NCI-H2107 treated with DMSO at 0.1 percent for 48 hours (cell line): ENCODE results near the gene FAM13A.

Experiments used
- DNase-seq: peaks from one replicate; lab custom pipeline; 2025; ENCODE audit not compliant: unreplicated experiment; lab: John Stamatoyannopoulos, UW

FAM13A gene

GRCh38 chr4:88754796-88755195 lies 302.2 kb downstream of the FAM13A start:
- DNase-seq: no peak

DNA sequence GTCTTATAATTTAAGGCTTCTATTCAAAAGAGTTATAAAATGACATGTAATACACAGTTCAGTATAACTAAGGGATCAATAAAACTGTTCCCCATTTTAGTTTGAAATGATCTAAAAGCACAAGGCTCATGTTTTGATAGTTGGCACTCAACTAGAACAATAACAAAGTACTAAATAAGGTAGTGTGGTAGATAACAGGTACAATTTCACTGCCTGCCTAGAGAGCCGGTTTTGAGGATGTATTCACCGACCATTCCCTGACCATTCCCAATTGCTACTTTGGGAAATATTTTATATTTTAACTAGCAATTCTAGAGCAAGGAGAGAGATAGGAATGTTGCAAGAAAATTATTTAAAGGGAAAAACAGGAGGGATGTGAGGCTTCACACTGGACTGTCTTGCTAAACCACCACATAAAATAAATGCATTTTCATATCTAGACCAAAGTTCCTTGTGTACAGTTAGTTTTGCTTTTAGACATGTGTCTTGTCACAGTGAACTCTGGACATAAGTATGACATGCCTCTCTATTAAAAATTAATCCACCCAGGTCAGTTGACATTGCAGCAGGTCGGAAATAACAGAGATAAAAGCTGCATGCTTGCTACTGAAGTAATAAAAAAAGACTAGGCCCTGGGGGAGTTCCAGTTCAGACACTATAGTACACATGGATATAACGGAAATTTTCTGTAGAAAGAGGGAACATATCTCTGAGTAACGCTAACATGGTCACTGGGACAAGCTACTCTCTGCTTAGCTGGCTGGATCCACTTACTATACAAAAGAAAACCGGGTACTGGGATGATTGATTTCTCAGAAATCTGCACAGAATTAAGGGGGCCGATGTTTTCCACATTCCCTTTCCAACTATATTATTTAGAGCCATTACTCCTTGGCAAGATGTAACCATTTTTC lies 303.1 kb downstream of the FAM13A start:
- DNase-seq: no peak

DNA sequence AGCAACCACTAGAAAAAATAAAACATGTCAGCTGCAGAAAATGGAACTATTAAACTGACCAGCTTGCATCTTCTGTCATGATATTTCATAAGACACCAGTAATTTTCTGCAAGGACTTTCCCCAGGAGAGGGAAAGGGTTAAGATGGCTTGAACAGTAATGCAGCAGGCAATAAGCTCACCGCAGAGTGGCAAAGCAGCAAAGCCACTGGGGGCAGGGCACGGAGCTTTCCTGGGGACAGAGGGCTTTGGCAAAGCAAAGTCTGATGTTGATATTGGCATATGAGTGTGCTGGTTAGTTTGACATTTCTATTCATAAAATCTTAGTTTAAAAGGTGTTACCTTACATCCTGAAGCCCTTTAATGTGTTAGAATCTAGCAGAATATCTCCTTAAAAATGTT lies 304.2 kb downstream of the FAM13A start:
- peak; percentile 47 for DNase-seq

- no peak for DNase-seq
Measured at GRCh38 chr4:88752076-88752463, 304.9 kb downstream of the FAM13A start.

DNA sequence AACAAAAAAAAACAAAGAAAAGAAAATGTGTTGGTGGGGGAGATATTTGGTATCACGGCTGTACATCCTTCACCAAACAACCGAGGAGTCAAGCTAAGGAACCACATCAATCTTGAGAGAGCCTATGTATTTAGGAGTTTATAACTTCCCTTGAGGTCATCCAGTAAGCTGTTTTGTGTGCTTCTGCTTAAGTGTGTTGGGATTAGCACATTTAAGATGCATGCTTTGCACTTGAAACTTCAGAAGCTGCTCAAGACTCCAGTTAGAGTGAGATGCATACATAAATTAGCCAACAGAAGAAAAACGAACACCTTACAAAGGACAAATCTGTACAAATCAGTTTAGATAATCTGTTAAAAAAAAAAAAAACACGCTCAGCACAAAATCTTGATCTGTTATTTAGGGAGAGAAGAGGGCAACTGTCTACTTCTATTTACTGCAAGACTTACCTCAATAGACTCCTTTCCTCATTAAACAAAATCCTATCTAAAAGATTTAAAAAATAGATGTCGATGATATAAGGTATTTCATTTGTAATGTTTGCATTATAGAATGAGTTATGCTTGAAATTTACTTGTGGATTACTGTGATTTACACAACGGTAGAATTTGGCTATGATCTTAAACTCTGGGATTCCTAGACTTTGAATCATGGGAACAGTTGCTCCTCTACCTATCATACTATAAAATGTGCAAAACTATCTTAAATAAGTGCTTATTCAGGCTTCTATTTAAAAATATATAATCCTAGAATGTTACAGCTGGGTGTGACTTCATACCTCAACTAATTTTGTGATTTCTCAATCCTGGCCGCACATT lies 305.5 kb downstream of the FAM13A start:
- no peak for DNase-seq

DNA sequence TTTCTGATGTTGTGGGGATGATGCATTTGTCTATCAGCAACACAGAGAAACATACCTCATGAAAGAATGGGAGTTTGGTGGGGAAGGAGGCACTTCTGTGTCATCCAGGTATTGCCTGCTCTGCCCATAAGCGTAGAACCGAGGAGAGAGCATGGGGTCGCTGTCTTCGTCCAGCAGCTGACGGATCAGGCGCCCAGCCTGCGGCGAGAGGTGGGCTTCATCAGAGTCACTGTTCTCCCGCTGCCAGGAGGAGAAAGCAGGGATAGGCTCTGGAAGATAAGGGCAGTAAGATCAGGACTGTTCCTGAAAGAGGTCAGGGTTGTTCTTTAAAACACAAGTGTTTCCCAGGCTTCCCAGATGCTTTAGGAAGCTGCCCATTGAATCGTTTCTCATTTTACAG lies 306.6 kb downstream of the FAM13A start:
- DNase-seq: no peak

- peak; percentile 39 for DNase-seq
Measured at GRCh38 chr4:88747351-88747750, 309.6 kb downstream of the FAM13A start.

DNA sequence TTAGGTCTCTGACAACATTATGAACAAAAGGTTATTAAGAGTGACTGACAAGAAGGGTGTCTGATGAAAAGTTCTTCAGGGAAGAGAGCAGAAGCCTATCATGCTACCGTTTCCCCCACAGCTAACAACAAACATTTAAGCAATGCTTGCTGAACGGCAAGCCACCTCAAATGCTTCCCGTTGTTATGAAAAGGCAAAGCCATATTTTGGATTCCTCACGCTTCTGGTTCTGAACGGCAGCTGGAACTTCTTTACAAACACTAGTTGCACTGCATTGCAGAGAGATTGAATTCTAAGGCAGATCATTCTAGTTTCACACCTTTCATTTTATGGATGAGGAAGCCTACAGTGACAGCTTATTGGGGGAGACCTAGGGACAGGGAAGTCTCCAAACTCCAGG lies 310.8 kb downstream of the FAM13A start:
- no peak for DNase-seq

- DNase-seq: no peak
Measured at GRCh38 chr4:88745581-88746163, 311.3 kb downstream of the FAM13A start.

DNA sequence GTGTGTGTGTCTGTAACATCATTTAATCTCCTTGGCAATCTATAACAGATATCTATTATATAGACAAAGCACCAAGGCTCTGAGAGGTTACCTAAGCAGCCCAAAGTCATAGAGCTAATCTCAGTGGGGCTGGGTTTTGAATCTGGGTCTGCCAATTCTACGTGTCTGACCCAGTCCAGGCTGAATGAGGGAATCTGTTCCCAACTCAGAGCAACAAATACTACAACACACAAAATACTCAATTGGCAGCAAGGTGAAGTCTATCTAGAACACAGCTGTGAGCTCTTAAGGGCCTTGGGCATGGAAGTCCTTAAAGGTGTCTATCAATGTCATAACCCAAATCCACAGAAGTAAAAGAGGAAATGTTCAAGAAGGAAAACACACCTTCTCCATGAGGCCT lies 311.8 kb downstream of the FAM13A start:
- DNase-seq: no peak

GRCh38 chr4:88744609-88745008 lies 312.4 kb downstream of the FAM13A start:
- peak; percentile 12 for DNase-seq

GRCh38 chr4:88743696-88744095 lies 313.3 kb downstream of the FAM13A start:
- DNase-seq: no peak

DNA sequence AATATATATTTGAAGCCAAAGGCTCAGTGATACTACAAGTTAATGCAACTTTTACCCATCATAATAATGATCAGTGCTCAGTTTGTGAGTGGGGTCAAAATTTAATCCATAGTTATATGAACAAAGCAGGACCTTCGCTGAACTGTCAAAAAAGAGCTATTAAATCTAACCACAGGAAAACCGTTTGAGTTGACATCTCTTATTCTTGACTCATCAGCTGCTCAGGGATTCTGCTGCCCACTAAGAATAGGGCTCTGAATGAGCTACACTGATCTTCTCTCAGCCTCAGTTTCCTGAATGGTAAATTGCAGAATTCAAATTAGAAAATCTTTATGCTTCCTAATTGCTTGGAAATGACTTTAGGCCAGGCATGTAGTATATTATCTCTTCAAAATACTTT lies 314.4 kb downstream of the FAM13A start:
- DNase-seq: no peak

- DNase-seq: no peak
Measured at GRCh38 chr4:88738180-88738579, 318.8 kb downstream of the FAM13A start.

DNA sequence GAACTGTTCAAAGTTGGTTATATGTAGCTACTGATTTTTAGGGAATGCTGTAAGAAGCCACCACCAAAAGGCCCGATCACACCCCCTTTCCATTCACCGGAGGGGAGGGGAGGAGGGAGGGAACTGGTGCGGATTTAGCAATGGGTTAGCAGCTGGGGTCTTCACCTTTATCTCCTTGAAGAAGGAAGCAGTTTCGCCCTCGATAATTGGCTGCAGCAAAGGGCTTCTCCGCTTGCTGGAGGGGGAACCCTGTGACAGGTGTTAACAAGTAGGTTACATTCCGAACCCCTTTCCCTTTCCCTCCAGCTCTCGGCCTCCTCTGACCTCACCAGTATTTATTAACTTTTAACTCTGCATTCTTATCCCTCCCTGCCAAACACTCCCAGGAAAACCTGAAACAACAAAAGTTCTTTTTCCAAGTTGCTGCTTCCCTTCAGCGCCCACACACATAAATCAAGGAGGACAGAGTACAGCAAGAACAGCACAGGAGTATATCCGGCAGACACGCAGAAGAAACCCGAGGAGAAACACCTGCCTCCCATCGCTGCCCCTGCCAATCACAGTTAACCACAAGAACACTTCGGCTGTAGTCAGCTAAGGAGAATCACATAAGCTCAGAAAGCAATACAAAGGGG lies 319.6 kb downstream of the FAM13A start:
- DNase-seq: peak; percentile 76

DNA sequence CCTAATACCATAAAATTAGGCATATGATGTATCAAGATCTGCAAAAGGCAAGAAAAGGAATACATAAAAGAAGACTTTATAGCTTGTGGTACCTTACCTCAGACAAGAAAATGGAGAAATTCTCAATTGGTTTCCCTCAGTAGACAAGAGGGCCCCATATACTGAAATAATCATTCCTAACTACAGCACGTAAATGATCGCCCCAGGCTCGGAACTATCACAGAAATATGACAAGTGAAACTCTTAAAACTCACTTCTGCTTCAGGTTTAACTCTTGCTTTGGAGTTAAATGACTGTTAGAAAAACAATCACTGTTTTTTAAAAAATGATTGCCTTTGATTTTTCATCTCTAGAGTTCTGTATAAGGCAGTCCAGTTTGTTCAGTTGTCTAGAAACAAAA lies 320.7 kb downstream of the FAM13A start:
- DNase-seq: no peak

DNA sequence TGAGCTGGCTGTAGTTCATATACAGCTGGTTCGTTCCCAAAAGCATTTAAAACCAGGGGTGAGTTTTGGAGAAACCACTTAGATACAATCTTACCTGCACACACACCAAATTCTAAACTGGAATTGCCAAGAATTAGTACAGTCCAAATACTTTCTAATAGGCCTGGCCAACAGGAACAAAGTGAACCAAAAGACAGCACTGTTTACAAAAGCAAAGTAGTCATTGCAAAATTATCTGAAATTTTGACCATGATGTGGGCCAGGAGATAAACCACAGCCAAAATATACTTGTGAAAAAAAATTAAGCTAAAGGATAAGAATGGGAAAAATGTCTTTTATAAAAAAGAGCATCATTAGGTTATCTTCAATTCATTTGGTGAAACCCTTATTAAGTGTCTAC lies 321.4 kb downstream of the FAM13A start:
- DNase-seq: no peak

DNA sequence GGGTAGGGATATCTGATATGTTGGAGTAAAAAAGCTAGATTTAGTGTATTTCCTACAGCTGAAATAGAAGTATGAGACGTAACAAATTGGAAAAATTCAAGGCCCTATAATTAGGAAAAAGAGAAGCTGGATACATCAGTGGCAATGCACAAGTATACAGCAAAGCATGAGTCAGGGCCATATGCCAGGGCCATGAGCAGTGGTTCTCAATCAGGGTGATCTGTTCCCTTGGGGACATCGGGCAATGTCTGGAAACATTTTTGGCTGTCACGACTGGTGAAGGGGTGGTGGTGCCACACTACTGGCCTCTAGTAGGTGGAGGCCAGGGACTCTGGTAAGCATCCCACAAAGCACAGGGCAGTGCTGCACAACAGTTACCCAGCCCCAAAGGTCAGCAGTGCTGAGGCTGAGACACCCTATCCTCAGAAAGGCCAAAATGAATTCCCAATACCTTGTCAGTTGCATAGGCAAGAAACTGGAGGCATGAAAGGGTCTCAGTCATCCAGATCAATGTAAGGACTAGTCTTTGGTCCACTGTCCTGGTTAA lies 322.5 kb downstream of the FAM13A start:
- no peak for DNase-seq

- no peak for DNase-seq
Measured at GRCh38 chr4:88732714-88733368, 324.1 kb downstream of the FAM13A start.

DNA sequence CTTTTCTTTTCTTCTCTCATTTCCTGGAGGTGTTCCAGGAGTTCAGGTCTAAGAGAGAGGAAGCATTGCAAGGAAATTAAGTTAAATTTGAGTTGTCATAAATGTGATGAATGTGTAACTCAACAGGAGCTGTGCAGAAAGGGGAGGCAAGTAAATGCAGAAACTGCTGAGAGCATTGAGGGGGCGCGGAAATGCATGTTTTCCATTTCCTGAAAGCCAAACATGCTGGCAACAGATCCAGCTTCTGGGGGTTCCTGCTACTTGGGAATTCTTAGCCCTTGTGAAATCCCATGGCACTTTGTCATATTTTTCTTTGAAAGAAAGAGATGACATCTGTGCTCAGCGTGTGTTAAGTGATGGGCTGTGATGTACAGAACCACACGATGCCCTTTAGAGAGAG lies 325.6 kb downstream of the FAM13A start:
- no peak for DNase-seq

DNA sequence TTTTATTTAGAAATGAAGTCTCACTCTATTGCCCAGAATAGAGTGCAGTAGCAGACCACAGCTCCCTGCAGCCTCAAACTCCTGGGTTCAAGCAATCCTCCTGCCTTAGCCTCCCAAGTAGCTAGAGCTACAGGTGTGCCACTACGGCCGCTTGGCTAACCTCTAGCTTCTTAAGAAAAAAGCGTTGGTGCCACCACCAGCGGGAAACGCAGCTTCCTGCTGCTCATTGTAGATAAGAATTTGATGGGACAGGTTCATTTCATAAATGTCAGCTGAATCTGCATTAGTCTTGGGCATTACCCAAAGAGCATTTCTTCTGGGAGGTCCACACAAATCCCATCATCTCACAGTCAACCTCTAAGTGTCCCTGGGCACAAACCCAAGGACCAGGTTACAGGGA lies 326.2 kb downstream of the FAM13A start:
- DNase-seq: no peak
